HG03060 (cell line): Measurements from ENCODE around the gene HP1BP3.

Experiments used
- ATAC-seq: cut with Tn5 transposase; IDR thresholded peaks from one replicate; pipeline ENCODE4 v1.9.1; 2021; ENCODE audit warnings: low read depth, moderate number of reproducible peaks; ENCODE audit not compliant: unreplicated experiment

The HP1BP3 gene

GRCh38 chr1:20770314-20771087 is 16.6 kb downstream of the HP1BP3 start:
- ATAC-seq: no peak

DNA sequence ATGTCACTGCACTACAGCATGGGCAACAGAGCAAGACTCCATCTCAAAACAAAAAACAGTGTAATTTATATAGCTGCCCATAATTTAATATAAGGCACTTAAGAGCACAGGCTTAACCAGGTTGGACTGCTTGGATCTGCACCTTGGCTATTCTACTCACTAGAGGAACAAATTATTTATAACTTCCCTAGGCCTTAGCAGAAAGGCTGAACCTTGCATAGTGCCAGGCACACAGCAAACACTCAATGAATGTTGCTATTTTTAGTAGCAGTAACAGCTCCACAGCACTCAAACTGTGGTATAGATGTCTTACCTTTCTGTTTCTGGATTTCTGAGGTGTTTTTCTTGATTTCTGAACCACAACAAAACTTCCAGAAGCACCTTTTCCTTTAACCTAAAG is 19.8 kb downstream of the HP1BP3 start:
- ATAC-seq: no peak

DNA sequence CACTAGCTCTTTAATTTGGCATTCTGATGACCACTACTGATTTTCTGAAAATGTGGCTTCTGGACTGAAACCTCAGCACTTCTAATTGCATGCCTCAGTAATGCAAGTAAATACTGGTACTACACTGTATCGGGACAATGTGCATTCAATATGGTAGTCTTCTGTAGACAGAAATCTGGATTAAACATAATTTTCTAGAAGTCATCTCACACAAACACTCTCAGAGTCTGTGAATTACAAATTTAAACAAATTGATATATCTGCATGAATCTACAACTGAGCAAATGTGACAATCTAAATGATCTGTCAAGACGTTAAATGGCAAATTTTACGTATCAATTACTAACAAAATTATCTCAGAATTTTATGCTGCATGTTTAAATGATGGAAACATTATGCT is 23.7 kb downstream of the HP1BP3 start:
- ATAC-seq: no peak

GRCh38 chr1:20760322-20760721 is 26.8 kb downstream of the HP1BP3 start:
- ATAC-seq: no peak

DNA sequence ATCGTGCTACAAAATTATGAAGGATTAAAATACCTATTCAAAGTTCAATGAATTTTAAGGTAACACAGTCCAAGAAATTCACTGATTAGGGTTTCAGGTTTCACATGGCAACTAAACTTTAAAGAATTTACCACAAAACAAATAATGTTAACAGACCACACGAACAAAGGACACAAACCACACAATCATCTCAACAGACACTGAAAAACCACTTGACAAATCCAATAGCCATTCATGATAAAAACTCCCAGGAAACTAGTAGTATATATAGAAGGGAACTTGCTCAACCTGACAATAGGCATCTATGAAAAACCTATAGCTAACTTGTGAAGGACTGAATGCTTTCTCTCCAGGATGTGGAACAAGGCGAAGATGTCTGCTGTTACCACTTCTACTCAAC is 33.5 kb downstream of the HP1BP3 start:
- no peak for ATAC-seq

GRCh38 chr1:20751462-20751990 is 35.6 kb downstream of the HP1BP3 start:
- ATAC-seq: no peak

DNA sequence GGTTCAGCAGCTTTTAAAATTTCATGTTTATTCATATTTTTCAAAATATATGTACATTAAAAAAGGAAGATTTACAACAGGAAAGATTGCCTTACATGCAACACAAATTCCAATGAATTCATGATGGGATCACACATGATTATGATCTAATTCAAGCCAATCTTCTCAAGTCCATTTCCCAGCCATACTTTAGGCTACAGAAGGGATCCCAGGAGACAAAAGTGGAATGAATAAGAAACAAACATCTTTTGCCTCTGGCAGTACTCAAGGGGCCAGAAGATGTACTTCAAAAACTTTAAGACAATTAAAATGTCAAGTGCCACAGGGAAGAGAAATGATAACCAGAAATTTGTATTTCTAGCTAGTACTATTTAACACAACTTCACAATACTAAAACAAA is 44.4 kb downstream of the HP1BP3 start:
- no peak for ATAC-seq

DNA sequence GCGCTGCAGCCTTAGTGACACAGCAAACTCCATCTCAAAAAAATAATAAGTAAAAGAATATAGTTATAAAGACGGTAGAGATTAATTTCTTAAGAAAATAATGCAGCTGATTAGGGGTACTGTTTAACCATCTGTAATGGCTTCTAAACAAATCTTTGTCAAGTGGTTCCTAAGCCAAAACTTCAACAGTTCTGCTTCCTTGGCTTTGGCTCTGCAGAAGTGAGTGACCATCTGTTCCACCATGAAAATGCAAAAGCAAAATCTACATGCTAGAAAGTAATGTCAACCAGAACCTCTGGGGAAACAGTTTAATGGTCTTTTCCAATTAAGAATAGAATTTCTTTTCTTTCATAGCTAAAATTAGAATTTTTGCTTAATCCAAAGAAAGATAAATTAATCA is 46.3 kb downstream of the HP1BP3 start:
- no peak for ATAC-seq

DNA sequence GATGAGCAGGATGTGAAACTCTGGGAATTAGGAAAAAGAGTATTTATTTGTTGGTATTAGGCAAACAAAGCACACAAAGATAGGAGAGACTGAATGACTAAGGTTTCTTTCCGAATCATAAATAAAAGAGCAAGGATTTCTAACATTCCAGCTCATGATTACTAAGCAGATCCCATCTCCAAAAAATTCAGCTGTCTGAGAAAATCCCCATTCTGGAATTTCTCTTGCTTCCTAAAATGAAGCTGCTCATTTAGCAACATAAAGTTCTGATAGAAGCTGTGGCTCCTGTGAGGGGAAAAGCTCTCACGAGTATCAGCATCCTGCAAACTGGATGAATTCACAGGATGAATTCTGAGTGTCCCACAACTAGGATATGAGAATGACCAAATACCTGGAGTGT is 47.9 kb downstream of the HP1BP3 start:
- no peak for ATAC-seq

GRCh38 chr1:20735581-20736111 is 51.5 kb downstream of the HP1BP3 start:
- ATAC-seq: no peak

DNA sequence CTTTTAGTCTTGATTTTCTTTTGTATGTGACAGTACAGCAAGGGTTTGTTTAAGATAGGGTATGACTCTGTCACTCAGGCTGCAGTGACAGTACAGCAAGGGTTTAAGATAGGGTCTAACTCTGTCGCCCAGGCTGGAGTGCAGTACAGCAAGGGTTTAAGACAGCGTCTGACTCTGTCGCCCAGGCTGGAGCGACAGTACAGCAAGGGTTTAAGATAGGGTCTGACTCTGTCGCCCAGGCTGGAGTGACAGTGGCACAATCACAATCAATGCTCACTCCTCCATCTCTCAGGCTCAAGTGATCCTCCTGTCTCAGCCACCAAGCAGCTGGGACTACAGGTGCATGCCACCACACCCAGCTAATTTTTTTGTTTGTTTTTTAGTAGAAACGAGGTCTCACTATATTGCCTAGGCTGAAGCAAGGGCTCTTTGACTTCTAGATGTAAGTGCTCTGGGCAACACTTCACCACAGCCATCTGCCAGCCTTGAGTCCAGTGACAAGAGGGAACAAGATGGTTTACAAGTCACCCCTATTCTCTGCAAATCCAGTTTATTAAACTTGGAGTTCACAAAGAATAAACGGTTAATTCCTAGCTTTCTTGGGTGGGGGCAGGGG is 53.6 kb downstream of the HP1BP3 start:
- no peak for ATAC-seq

DNA sequence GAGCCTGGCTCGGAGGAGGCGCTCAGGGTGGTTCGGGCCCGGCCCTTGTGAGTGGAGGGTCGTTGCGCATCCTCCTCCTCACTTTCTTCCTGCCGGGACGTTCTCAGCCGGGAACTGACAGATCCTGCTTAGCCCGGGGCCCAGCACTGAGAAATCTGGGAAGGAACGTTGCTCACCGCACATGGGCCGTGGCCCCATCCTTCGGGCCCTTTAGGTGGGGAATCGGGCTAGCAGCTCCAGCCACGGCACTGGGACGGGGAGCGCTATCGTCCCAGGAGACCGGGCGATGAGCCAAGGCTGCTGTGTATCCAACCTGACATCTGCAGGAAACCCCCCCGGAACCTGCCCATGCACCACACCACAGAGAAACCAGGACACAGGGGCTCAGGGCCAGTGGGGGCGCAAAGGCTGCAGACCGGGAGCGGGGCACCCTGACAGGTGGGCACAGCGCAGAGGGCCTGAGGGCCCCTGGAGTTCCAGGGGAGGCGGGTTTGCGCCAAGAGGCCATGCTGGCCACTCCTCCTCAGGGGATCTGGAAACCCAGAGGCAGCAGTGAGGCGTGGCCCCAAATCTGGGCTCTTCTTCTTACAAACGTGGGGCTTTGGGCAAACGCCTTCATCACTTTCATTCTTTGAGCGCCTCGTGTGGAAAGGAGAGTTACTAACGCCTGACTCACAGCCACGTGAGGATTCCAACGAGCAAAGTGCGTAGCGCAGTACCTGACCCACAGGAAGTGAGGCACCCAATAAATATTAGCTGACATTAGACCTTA is 54.3 kb downstream of the HP1BP3 start, which contains the start of gene SH2D5:
Gene SH2D5 (minus strand): TSS at position 116 of the 772 bp plus-strand sequence. CDS start 4,659 bp downstream, outside the sequence.
- ATAC-seq: no peak

- ATAC-seq: no peak
Observed at GRCh38 chr1:20732071-20732587, 55.0 kb downstream of the HP1BP3 start.

DNA sequence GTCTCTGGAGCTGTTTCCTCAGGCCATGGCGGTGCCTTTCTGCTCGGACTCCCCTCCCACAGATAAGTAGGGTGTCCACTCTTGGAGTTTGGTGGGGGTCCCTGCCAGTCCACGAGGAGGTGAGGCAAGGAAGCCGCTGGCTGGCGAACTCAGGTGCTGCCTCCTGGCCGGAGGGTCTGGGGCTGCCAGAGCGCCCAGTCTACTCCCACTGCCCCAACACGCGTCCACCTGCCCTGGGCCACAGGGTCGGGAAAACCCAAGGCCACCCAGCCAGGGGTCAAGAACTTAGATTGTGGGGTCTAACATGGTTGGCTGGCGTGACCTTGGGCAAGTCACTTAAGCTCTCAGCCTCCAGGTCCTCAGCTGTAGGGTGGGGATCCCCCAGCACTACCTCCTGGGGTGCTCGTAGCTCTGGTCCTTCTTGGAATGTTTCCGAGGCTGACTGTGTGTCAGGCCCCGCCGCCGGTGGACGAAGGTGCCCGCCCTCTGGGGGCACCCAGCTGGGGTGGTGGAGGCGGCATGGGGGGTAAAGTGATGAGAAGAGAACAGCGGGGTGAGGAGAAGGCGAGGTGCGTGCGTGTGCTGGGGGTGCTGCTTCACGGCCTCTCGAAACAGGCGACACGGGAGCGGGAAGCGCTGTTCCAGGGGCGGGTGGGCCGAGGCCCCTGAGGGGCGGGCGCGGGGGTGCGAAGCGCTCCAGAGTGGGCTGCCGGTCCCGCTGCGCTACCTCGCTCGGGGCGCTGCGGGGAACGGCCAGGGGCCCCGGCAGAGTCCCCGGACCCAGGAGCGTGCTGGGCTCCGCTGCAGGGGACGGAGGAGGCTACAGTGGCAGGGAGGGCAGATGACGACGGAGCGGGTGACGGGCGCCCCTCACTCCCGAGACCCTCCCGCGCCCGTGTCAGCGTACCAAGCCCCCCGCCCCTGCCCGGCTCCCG is 55.8 kb downstream of the HP1BP3 start:
- no peak for ATAC-seq

GRCh38 chr1:20730690-20731056 is 56.4 kb downstream of the HP1BP3 start:
- ATAC-seq: no peak

DNA sequence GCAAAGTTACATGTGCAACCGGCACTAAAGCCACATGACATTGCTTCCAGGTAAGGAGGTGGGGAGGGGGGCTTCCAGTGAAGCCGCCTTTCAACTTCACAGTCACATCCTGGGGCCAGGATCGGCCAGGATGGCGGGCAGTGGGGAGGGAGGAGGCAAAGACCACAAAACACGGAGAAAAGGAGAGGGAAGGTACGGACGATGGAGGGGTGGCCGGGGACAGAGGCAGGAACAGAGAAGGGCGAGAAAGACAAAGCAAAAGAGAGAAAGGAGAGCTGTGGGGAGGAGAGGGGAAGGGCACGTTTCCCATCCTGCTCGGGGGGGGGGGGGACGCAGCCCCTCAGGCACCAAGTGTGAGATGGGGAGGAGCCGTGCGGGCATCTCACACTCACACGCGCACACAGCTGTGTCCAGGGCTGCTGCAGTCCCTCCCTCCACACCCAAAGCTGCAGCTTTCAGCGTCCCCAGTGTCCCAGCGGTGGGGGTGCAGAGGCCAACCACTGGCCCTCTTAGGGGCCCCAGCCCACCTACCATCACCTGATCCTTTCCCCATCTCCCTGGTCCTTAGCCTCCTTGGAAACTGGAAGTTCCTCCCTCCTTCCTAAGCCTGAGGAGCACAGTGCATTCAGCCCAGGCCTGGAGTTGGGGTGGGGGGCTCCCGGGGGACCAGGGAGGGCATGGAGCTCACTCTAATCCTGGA is 57.0 kb downstream of the HP1BP3 start:
- ATAC-seq: no peak

DNA sequence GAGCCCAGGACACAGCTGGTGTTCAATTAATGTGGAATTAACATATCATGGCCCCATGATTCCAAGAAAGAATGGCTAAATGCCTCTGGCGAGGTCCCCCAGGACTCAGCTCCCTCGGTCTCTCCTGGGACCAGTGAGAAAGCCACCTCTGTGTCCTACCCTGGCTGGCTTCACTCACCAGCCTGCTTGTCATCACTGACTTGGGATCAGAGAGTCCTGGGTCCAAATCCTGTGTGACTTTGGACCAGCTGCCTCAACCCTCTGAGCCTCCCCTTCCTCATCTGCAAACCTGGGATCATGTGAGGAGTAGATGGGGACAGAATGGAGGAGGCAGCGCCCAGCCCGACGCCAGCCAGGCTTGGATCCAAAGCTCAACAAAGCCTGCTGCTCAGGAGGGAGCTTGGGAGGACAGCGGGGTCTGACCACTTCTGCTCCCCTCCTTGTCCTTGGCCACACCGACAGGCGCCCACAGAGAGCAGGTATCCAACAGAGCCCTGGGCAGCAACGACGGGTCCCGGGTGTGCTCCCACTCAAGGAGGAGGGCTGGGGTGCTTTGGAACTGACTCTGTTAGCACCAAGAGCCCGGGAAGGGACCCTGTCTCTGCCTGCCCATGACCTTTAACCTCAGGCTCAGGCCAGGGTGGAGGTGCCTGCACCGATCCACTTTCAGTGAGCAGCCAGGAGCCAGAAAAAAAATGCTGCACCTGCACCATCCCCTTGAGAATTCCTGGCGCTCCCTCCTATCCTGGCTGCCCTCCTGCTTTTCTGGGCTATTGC is 57.8 kb downstream of the HP1BP3 start:
- ATAC-seq: no peak

GRCh38 chr1:20728371-20729154 is 58.5 kb downstream of the HP1BP3 start:
- no peak for ATAC-seq
